ENCODE results near the gene KCNH2.

DNA sequence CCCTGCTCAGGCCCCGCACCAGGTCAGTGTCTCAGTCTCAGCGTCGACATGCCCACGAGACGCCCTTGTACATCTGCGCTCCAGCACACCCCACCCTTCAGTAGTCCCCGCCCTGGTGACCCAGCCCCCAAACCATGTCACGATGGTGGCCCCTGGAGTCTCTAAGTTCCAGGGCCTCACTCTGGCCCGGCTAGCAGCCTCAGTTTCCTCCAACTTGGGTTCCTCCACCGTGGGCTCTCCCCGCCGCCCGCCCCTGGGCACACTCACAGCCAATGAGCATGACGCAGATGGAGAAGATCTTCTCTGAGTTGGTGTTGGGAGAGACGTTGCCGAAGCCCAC, 27.0 kb downstream of the KCNH2 start:
- no peak for TF ChIP-seq POLR2AphosphoS5 (IDR thresholded peaks at IDR 0.05; ENCODE audit: low read depth, low read length)
- TF ChIP-seq SIN3A (IDR thresholded peaks at IDR 0.05; ENCODE audit: borderline replicate concordance, insufficient read depth, low read length): no peak
- TF ChIP-seq TAF1 (IDR thresholded peaks at IDR 0.05; ENCODE audit: borderline replicate concordance, insufficient read depth, low read length): no peak
- TF ChIP-seq, protein P1, sequence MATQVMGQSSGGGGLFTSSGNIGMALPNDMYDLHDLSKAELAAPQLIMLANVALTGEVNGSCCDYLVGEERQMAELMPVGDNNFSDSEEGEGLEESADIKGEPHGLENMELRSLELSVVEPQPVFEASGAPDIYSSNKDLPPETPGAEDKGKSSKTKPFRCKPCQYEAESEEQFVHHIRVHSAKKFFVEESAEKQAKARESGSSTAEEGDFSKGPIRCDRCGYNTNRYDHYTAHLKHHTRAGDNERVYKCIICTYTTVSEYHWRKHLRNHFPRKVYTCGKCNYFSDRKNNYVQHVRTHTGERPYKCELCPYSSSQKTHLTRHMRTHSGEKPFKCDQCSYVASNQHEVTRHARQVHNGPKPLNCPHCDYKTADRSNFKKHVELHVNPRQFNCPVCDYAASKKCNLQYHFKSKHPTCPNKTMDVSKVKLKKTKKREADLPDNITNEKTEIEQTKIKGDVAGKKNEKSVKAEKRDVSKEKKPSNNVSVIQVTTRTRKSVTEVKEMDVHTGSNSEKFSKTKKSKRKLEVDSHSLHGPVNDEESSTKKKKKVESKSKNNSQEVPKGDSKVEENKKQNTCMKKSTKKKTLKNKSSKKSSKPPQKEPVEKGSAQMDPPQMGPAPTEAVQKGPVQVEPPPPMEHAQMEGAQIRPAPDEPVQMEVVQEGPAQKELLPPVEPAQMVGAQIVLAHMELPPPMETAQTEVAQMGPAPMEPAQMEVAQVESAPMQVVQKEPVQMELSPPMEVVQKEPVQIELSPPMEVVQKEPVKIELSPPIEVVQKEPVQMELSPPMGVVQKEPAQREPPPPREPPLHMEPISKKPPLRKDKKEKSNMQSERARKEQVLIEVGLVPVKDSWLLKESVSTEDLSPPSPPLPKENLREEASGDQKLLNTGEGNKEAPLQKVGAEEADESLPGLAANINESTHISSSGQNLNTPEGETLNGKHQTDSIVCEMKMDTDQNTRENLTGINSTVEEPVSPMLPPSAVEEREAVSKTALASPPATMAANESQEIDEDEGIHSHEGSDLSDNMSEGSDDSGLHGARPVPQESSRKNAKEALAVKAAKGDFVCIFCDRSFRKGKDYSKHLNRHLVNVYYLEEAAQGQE (IDR thresholded peaks at IDR 0.05; ENCODE audit: insufficient read depth in 1 of 2, low read depth in 2 of 2, low read length in 2 of 2): no peak
